Tibial nerve (tissue), 4 donors: Measurements from ENCODE around the gene SMOC1. TPM values are rescaled to one million over a fixed set of nuclear protein-coding genes. Genes with fewer than 3 reads are reported as not detected.

Experiments
- DNase-seq, 2 donors: peaks; one replicate each; pipeline ENCODE4 v3.0.0-alpha.2; 2019; ENCODE audit warnings: low spot score in 2 of 2
- H3K27ac ChIP-seq, 4 donors: fragments of 200-600 bp; sonication (generic) in 3 of 4; one replicate each; pipeline ENCODE4 v1.5.1; 2017 to 2019; ENCODE audit warnings: mild to moderate bottlenecking in 1 of 4
- H3K27me3 ChIP-seq, 2 donors: fragments of 200-600 bp; sonication (generic) in 1 of 2; one replicate each; pipeline versions ENCODE4 v1.5.1 to v1.6.0; 2017 to 2019
- H3K36me3 ChIP-seq, 3 donors: fragments of 200-600 bp; sonication (generic); one replicate each; pipeline ENCODE4 v1.5.1; 2018 to 2019
- H3K4me1 ChIP-seq, 4 donors: fragments of 200-600 bp; sonication (generic) in 3 of 4; one replicate each; pipeline ENCODE4 v1.5.1; 2017 to 2019
- H3K4me3 ChIP-seq, 4 donors: fragments of 200-600 bp; sonication (generic) in 3 of 4; one replicate each; pipeline ENCODE4 v1.5.1; 2017 to 2019; ENCODE audit warnings: mild to moderate bottlenecking in 1 of 4, moderate library complexity in 1 of 4
- H3K9me3 ChIP-seq, 4 donors: fragments of 200-600 bp; sonication (generic) in 3 of 4; one replicate each; pipeline ENCODE4 v1.5.1; 2017 to 2019
- CTCF ChIP-seq, 5 experiments: fragments of 200-600 bp in 3 of 5; fragments of 450-650 bp in 2 of 5; sonication (generic) in 3 of 5; IDR thresholded peaks; one replicate each; pipeline ENCODE4 v1.5.1; 2016 to 2019; ENCODE audit warnings: antibody characterized with exemption in 5 of 5, mild to moderate bottlenecking in 3 of 5, moderate library complexity in 2 of 5
- EP300 ChIP-seq, 2 donors: sonication (generic); formaldehyde crosslinking; IDR thresholded peaks; one replicate each; pipeline ENCODE4 v1.6.1; 2017; ENCODE audit warnings: antibody characterized with exemption in 2 of 2, mild to moderate bottlenecking in 1 of 2
- POLR2A ChIP-seq, 2 donors: fragments of 450-650 bp; IDR thresholded peaks; one replicate each; pipeline ENCODE4 v1.6.1; 2017; ENCODE audit warnings: antibody characterized with exemption in 2 of 2, mild to moderate bottlenecking in 2 of 2, moderate library complexity in 2 of 2
- WGBS, 2 donors: methylation state at CpG; one replicate each; pipeline ENCODE4 v1.1.5; 2018; 5-methylcytosine and 5-hydroxymethylcytosine counted together
- total RNA-seq, 4 donors: library from RNA; depleted of rRNA; stranded (reverse); fragments of >200 nt; gene quantifications; one replicate each; pipeline ENCODE4 v1.1.0, GENCODE V29; 2016

Gene SMOC1
- total RNA-seq, 4 donors from 2014 or later, result 6.0 to 14.4 (median 13.3) TPM

GRCh38 chr14:70033561-70033960, 154.3 kb downstream of the SMOC1 start:
- 67 to 75% methylated on average over 2 of the region's 2 CpGs for WGBS, 2 donors
- no peaks in the 10 kb centered on the region for H3K27me3 ChIP-seq
- H3K27ac ChIP-seq, result no peak overlapping the region
- H3K9me3 ChIP-seq, result no peaks in the 10 kb centered on the region
- no peak for TF ChIP-seq POLR2A (IDR thresholded peaks at IDR 0.05)
- no peak for TF ChIP-seq EP300 (IDR thresholded peaks at IDR 0.05)
- no peak for TF ChIP-seq CTCF (IDR thresholded peaks at IDR 0.05)
- H3K4me3 ChIP-seq, result no peak overlapping the region
- no peak for DNase-seq
- H3K36me3 ChIP-seq, result no peaks in the 10 kb centered on the region
- H3K4me1 ChIP-seq, result peaks cover 0 to 5% (median 0%) of the 10 kb centered on the region in 4 donors

GRCh38 chr14:70034257-70034656, 155.0 kb downstream of the SMOC1 start:
- Histone ChIP-seq H3K36me3 (no peaks in the 10 kb centered on the region), H3K4me1 (peaks cover 0 to 5% (median 0%) of the 10 kb centered on the region in 4 donors), H3K4me3 (no peak overlapping the region), H3K27me3 (no peaks in the 10 kb centered on the region), H3K9me3 (no peaks in the 10 kb centered on the region), H3K27ac (no peak overlapping the region)
- TF ChIP-seq CTCF (IDR thresholded peaks at IDR 0.05), result no peak
- no peak for TF ChIP-seq EP300 (IDR thresholded peaks at IDR 0.05)
- no peak for TF ChIP-seq POLR2A (IDR thresholded peaks at IDR 0.05)
- no peak for DNase-seq
- WGBS, 2 donors, result 90 to 94% methylated on average over 3 of the region's 3 CpGs

- no peaks in the 10 kb centered on the region for H3K9me3 ChIP-seq
- no peak for DNase-seq
- H3K27ac ChIP-seq, result no peak overlapping the region
- H3K36me3 ChIP-seq, result no peaks in the 10 kb centered on the region
- no peak overlapping the region for H3K4me3 ChIP-seq
- no peaks in the 10 kb centered on the region for H3K27me3 ChIP-seq
- H3K4me1 ChIP-seq, result peaks cover 0 to 5% (median 0%) of the 10 kb centered on the region in 4 donors
- TF ChIP-seq CTCF (IDR thresholded peaks at IDR 0.05), result no peak
- no peak for TF ChIP-seq EP300 (IDR thresholded peaks at IDR 0.05)
- TF ChIP-seq POLR2A (IDR thresholded peaks at IDR 0.05), result no peak
- WGBS, 2 donors, result 67% methylated on average over 1 of the region's 1 CpG
Observed at GRCh38 chr14:70036665-70037064, 157.4 kb downstream of the SMOC1 start.

GRCh38 chr14:70043001-70043400, 163.8 kb downstream of the SMOC1 start:
- DNase-seq, result no peak
- no peaks in the 10 kb centered on the region for H3K9me3 ChIP-seq
- no peaks in the 10 kb centered on the region for H3K4me1 ChIP-seq
- H3K36me3 ChIP-seq, result no peaks in the 10 kb centered on the region
- no peak overlapping the region for H3K27ac ChIP-seq
- H3K27me3 ChIP-seq, result no peaks in the 10 kb centered on the region
- 61 to 85% methylated on average over 2 of the region's 2 CpGs for WGBS, 2 donors
- no peak for TF ChIP-seq POLR2A (IDR thresholded peaks at IDR 0.05)
- TF ChIP-seq CTCF (IDR thresholded peaks at IDR 0.05), result no peak
- no peak for TF ChIP-seq EP300 (IDR thresholded peaks at IDR 0.05)
- H3K4me3 ChIP-seq, result no peak overlapping the region

GRCh38 chr14:70045310-70045709, 166.1 kb downstream of the SMOC1 start:
- TF ChIP-seq CTCF (IDR thresholded peaks at IDR 0.05) (no peak), POLR2A (IDR thresholded peaks at IDR 0.05) (no peak), EP300 (IDR thresholded peaks at IDR 0.05) (no peak)
- Histone ChIP-seq H3K4me3 (no peak overlapping the region), H3K9me3 (no peaks in the 10 kb centered on the region), H3K36me3 (no peaks in the 10 kb centered on the region), H3K27me3 (no peaks in the 10 kb centered on the region), H3K4me1 (no peaks in the 10 kb centered on the region), H3K27ac (no peak overlapping the region)
- WGBS, 2 donors, result 69 to 77% methylated on average over 4 of the region's 4 CpGs
- no peak for DNase-seq
